ENCODE results near the gene PRKD2.
"Not testable (repeated sequence)": the region's sequence is repeated elsewhere in the genome, so short reads cannot be mapped to it uniquely, and the experiment has no call there.

The PRKD2 gene

GRCh38 chr19:46717034-46717715, at the start of gene PRKD2:
Gene PRKD2 (minus strand): TSS chr19:46717114. CDS start chr19:46716370, 744 bp downstream.
- DNase-seq = no peak

GRCh38 chr19:46764817-46765291, 47.9 kb upstream of the PRKD2 start:
- no peak for DNase-seq

DNA sequence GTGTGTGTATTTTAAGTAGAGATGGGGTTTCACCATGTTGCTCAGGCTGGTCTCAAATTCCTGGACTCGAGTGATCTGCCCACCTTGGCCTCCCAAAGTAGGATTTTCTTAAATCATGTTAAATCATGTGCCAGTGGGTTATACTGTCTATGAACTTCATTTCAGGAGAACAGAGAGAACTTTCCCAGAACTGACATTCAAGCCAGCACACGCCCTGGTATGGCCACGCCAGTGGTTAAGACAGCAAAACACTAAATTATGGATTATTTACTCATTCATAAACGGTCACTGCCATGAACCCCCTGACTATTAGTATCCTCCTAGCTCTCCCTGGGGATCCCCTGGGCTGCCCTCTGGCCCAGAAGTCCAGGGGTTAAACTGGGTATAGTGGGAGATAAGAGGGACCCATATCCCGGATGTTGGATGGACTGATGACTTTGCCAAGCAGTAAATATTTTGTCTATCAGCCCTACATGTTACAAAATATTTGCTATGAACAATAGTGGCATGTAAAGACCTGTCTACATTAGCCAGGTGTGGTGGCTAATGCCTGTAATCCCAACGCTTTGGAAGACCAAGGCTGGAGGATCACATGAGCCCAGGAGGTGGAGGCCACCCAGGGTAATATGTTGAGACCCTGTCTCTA, 45.5 kb upstream of the PRKD2 start:
- DNase-seq = no peak

GRCh38 chr19:46761418-46761831, 44.5 kb upstream of the PRKD2 start:
- no peak for DNase-seq

- DNase-seq = not testable (repeated sequence)
Measured at GRCh38 chr19:46760897-46761296, 44.0 kb upstream of the PRKD2 start.

DNA sequence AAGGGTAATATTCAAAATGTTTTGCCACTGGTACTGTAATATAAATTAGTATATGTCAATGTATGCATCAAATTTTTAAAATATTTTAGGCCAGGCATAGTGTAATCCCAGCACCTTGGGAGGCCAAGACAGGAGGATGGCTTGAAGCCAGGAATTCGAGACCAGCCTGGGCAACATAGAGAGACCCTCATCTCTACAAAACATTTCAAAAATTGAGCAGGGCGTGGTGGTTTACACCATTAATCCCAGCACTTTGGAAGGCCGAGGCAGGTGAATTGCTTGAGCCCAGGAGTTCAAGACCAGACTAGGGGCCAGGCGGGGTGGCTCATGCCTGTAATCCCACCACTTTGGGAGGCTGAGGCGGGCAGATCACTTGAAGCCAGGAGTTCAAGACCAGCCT, 43.4 kb upstream of the PRKD2 start:
- no peak for DNase-seq

GRCh38 chr19:46759817-46760333, 43.0 kb upstream of the PRKD2 start:
- no peak for DNase-seq

- DNase-seq = no peak
Measured at GRCh38 chr19:46759206-46759605, 42.3 kb upstream of the PRKD2 start.

DNA sequence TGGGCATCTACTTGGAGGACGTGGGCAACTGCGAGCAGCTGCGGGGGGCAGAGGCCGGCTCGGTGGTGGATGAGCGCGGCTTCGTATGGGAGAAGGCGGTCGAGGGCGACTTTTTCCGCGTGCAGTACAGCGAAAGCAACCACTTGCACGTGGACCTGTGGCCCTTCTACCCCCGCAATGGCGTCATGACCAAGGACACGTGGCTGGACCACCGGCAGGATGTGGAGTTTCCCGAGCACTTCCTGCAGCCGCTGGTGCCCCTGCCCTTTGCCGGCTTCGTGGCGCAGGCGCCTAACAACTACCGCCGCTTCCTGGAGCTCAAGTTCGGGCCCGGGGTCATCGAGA, 39.6 kb upstream of the PRKD2 start:
- DNase-seq = no peak

DNA sequence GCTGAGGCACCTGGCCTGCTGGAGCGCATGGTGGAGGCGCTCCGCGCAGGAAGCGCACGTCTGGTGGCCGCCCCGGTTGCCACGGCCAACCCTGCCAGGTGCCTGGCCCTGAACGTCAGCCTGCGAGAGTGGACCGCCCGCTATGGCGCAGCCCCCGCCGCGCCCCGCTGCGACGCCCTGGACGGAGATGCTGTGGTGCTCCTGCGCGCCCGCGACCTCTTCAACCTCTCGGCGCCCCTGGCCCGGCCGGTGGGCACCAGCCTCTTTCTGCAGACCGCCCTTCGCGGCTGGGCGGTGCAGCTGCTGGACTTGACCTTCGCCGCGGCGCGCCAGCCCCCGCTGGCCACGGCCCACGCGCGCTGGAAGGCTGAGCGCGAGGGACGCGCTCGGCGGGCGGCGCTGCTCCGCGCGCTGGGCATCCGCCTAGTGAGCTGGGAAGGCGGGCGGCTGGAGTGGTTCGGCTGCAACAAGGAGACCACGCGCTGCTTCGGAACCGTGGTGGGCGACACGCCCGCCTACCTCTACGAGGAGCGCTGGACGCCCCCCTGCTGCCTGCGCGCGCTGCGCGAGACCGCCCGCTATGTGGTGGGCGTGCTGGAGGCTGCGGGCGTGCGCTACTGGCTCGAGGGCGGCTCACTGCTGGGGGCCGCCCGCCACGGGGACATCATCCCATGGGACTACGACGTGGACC, 39.1 kb upstream of the PRKD2 start:
- DNase-seq = no peak

- DNase-seq = no peak
Measured at GRCh38 chr19:46755077-46755852, 38.4 kb upstream of the PRKD2 start.

DNA sequence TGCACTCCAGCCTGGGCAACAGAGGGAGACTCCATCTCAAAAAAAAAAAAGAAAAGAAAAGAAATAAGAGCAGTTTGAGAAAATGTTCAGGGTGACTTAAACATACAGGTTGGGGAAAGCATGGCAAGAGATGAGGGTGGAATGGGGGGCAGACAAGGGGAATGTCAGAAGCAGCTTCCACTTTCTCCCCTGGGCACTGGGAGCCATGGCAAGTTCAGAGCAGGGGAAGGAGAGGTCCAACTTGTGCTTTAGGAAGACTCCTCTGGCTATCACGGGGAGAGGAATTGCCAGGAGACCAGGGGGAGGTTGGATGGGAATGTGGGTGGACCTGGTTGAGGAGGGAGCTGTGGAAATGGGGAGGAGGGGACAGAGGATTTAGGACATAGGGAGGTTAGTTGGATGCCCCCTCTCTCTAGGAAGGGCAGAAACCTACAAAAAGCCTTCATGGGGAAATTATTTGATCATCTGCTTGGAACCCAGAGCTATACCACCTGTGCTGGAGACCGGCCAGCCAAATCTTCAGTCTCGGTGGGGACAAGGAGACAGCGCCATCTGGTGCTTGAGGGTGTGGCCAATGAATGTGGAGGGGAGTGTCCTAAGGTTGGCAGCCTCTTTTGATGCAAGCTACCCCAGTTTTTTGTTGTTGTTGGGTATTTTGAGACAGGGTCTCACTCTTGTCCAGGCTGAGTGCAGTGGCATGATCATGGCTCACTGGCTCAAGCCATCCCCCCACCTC, 36.7 kb upstream of the PRKD2 start:
- DNase-seq = no peak

GRCh38 chr19:46748325-46749109, 31.6 kb upstream of the PRKD2 start:
- DNase-seq = no peak

- no peak for DNase-seq
Measured at GRCh38 chr19:46746281-46747057, 29.6 kb upstream of the PRKD2 start, which contains the start of gene STRN4. Gene STRN4 (minus strand): TSS chr19:46746450. CDS start chr19:46746430, 20 bp downstream.

GRCh38 chr19:46745521-46746280, 28.8 kb upstream of the PRKD2 start, which contains the start of gene FKRP:
Gene FKRP (plus strand): TSS chr19:46746057. CDS start chr19:46755451, 9,394 bp downstream.
- DNase-seq = no peak

GRCh38 chr19:46745030-46745429, 28.1 kb upstream of the PRKD2 start:
- DNase-seq = no peak

GRCh38 chr19:46744005-46744691, 27.2 kb upstream of the PRKD2 start:
- no peak for DNase-seq

GRCh38 chr19:46742926-46743480, 26.1 kb upstream of the PRKD2 start:
- DNase-seq = no peak

GRCh38 chr19:46741447-46741846, 24.5 kb upstream of the PRKD2 start:
- DNase-seq = no peak
